ENCODE measurements around the gene STX11. TPM values are rescaled to one million over a fixed set of nuclear protein-coding genes. Genes with fewer than 3 reads are reported as not detected.

Gene STX11
- total RNA-seq, 1 experiment from 2014 or later: 0.24 TPM

GRCh38 chr6:144220031-144220790 lies 69.9 kb downstream of the STX11 start:
- peaks cover 11% of the 10 kb centered on the region for H3K4me1 Mint-ChIP-seq (ENCODE audit: low read depth, unreplicated experiment)
- no peak for TF ChIP-seq CTCF (IDR thresholded peaks at IDR 0.05; ENCODE audit: unreplicated experiment)
- intact Hi-C loops (cut with micrococcal nuclease; ENCODE audit: unreplicated experiment): no loop called here
- no peak for DNase-seq
- H3K36me3 Mint-ChIP-seq (ENCODE audit: insufficient read depth, unreplicated experiment): peaks cover 22% of the 10 kb centered on the region
- H3K4me3 Mint-ChIP-seq (ENCODE audit: low read depth, unreplicated experiment): no peak overlapping the region
- CTCF ChIA-PET: no interaction called here
- no peaks in the 10 kb centered on the region for H3K9me3 Mint-ChIP-seq (ENCODE audit: low read depth, unreplicated experiment)
- BruUV-seq (replicated peaks): no TSS peak
- H3K27ac Mint-ChIP-seq (ENCODE audit: unreplicated experiment): no peak overlapping the region
- H3K27me3 Mint-ChIP-seq (ENCODE audit: unreplicated experiment): no peaks in the 10 kb centered on the region

GRCh38 chr6:144223686-144224085 lies 73.4 kb downstream of the STX11 start:
- CTCF ChIA-PET: no interaction called here
- Mint-ChIP-seq H3K4me1 (ENCODE audit: low read depth, unreplicated experiment) (no peaks in the 10 kb centered on the region), H3K36me3 (ENCODE audit: insufficient read depth, unreplicated experiment) (no peaks in the 10 kb centered on the region), H3K27ac (ENCODE audit: unreplicated experiment) (no peak overlapping the region), H3K27me3 (ENCODE audit: unreplicated experiment) (no peaks in the 10 kb centered on the region), H3K9me3 (ENCODE audit: low read depth, unreplicated experiment) (no peaks in the 10 kb centered on the region), H3K4me3 (ENCODE audit: low read depth, unreplicated experiment) (no peak overlapping the region)
- BruUV-seq (replicated peaks): no TSS peak
- intact Hi-C loops (cut with micrococcal nuclease; ENCODE audit: unreplicated experiment): no loop called here
- DNase-seq: no peak
- no peak for TF ChIP-seq CTCF (IDR thresholded peaks at IDR 0.05; ENCODE audit: unreplicated experiment)

- Mint-ChIP-seq H3K27me3 (ENCODE audit: unreplicated experiment) (no peaks in the 10 kb centered on the region), H3K36me3 (ENCODE audit: insufficient read depth, unreplicated experiment) (no peaks in the 10 kb centered on the region), H3K4me1 (ENCODE audit: low read depth, unreplicated experiment) (no peaks in the 10 kb centered on the region), H3K27ac (ENCODE audit: unreplicated experiment) (no peak overlapping the region), H3K4me3 (ENCODE audit: low read depth, unreplicated experiment) (no peak overlapping the region), H3K9me3 (ENCODE audit: low read depth, unreplicated experiment) (peaks cover 4% of the 10 kb centered on the region)
- TF ChIP-seq CTCF (IDR thresholded peaks at IDR 0.05; ENCODE audit: unreplicated experiment): no peak
- BruUV-seq (replicated peaks): no TSS peak
- DNase-seq: no peak
- intact Hi-C loops (cut with micrococcal nuclease; ENCODE audit: unreplicated experiment): no loop called here
- CTCF ChIA-PET: no interaction called here
These were observed 81.4 kb downstream of the STX11 start for GRCh38 chr6:144231721-144232120.

GRCh38 chr6:144232176-144232831 lies 82.0 kb downstream of the STX11 start:
- TF ChIP-seq CTCF (IDR thresholded peaks at IDR 0.05; ENCODE audit: unreplicated experiment): no peak
- CTCF ChIA-PET: no interaction called here
- Mint-ChIP-seq H3K27me3 (ENCODE audit: unreplicated experiment) (no peaks in the 10 kb centered on the region), H3K9me3 (ENCODE audit: low read depth, unreplicated experiment) (peaks cover 4% of the 10 kb centered on the region), H3K36me3 (ENCODE audit: insufficient read depth, unreplicated experiment) (no peaks in the 10 kb centered on the region), H3K4me3 (ENCODE audit: low read depth, unreplicated experiment) (no peak overlapping the region), H3K4me1 (ENCODE audit: low read depth, unreplicated experiment) (no peaks in the 10 kb centered on the region), H3K27ac (ENCODE audit: unreplicated experiment) (no peak overlapping the region)
- intact Hi-C loops (cut with micrococcal nuclease; ENCODE audit: unreplicated experiment): no loop called here
- no peak for DNase-seq
- no TSS peak for BruUV-seq (replicated peaks)

Data from Calu3 (cell line).